Stimulated activated CD4-positive, alpha-beta T cell treated with anti-CD3 and anti-CD28 coated beads, Interleukin-12 subunit alpha, Interleukin-12 subunit beta, amount 100 ng/mL, for 24 hours (primary cell): Measurements from ENCODE around the gene KCNAB2.

Experiments used
- DNase-seq, 2 experiments: peaks; one replicate each; pipeline ENCODE4 v3.0.0-alpha.2; 2020; ENCODE audit warnings: low read depth in 2 of 2

KCNAB2 gene

DNA sequence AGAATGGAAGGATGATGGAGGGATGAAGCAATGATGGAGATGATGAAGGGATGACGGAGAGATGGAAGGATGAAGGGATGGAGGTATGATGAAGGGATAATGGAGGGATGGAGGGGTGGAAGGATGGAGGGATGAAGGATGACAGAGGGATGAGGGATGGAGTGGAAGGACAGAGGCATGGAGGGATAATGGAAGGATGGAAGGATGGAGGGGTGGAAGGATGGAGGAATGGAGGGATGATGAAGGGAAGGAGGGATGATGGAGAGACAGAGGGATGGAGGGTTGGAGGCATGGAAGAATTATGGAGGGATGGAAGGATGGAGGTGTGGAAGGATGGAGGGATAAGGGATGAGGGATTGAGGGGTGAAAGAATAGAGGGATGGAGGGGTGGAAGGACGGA lies 62.8 kb downstream of the KCNAB2 start:
- DNase-seq = no peak

DNA sequence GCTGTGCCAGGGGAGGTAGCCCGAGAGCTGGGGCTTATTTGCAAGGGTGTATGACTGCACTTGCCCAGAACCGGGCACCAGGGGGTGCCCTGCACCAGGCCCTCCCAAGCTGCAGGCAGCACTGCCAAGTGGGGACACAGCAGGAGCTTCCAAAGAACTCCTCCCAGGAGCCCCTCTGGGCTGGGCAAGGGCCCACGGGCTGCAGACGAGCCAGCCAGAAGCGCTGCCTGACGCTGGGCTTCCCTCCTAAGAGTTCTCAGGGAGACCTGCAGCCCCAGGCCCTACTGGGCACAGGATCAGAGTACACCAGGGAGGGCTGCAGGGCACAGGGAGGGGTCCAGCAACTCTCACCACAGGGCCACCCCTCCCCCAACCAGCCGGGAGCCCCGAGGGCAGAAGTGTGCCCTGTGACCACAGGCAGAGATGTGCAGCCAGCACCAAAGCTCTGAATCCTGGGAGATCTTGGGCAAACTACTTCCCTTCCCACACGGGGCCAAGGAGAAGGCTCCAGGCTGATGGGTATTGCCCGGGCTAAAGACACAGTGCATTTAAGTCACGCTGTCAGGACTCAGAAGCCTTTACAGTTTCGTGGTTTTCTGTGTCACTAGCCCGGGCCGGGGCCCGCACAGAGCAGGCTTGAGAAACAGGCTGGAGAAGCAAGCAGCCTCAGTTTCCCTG lies 63.4 kb downstream of the KCNAB2 start:
- no peak for DNase-seq

GRCh38 chr1:6109688-6110087 lies 64.0 kb downstream of the KCNAB2 start:
- DNase-seq = no peak

- DNase-seq = no peak
Measured at GRCh38 chr1:6110326-6110725, 64.6 kb downstream of the KCNAB2 start.

GRCh38 chr1:6111571-6111970 lies 65.9 kb downstream of the KCNAB2 start:
- DNase-seq = no peak

- DNase-seq = no peak
Measured at GRCh38 chr1:6111991-6112689, 66.5 kb downstream of the KCNAB2 start.

GRCh38 chr1:6112690-6113005 lies 67.0 kb downstream of the KCNAB2 start:
- no peak for DNase-seq

GRCh38 chr1:6113116-6113515 lies 67.4 kb downstream of the KCNAB2 start:
- DNase-seq = no peak

DNA sequence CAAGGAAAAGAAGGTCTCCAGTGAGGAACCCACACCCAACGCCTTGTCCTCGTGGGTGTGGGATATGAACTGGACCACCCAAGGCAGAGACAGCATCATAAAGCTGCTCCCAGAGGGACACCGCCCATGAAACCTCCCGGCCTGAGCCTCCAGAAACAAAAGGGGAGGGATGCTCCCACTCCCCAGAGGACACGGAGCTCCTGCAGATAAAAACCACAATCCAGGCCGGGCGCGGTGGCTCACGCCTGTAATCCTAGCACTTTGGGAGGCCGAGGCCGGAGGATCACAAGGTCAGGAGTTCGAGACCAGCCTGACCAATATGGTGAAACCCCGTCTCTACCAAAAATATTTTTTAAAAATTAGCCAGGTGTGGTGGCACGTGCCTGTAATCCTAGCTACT lies 68.1 kb downstream of the KCNAB2 start:
- no peak for DNase-seq

DNA sequence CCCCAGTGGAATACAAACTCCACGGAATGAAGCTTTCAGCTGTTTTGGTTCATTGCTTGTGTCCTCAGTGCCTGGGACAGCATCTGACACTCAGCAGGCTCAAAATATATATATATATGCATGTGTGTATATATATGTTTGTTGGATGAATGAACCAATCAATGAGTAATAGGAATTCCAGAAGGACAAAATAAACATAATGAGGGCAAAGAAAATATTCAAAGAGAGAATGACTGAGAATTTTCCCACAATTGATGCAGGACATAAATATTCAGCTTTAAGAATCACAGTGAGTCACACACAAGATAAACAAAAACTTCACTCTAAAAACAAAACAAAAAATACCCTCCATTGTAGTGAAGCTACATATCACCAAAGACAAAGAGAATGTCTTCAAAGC lies 70.4 kb downstream of the KCNAB2 start:
- DNase-seq = no peak

DNA sequence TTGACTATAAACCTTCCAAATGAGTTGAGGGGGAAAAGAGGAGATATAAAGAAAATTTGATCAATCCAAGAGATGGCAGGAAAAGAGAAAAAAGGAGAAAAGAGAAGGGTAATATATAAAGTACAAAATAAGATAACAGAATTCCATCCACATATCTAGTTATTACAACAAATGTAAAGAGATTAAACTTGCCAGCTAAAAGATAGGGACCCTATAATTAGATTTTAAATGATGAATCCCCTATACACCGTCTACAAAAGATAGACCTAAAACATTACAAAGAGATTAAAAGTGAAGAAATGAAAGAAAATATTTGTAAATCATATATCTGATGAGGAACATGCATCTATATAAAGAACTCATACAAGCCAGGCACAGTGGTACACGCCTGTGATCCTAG lies 71.4 kb downstream of the KCNAB2 start:
- no peak for DNase-seq

DNA sequence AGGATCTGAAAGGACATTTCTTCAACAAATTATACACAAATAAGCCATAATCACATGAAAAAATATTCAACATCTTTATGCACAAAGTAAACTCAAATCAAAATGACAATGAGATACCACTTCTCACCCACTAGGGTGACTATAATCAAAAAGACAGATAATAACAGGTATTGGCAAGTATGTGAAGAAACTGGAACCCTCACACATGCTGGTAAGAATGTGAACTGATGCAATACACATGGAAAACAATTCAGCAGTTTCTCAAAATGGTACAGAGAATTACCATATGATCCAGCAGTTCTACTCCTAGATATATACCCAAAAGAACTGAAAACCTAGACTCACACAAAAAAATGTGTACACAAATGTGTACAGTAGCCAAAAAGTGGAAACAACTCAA lies 71.9 kb downstream of the KCNAB2 start:
- DNase-seq = no peak

DNA sequence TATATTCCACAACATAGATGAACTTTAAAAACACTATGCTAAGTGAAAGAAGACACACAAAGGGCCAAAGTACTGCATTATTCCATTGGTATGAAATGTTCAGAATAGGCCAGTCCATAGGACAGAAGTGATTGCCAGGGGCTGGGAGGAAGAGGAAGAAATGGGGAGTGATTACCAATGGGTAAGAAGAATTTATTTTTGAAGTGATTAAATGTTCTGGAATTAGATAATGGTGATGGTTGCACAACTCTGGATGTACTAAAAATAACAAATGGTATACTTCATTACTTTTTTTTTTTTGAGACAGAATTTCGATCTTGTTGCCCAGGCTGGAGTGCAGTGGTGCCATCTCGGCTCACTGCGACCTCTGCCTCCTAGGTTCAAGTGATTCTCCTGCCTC lies 72.7 kb downstream of the KCNAB2 start:
- DNase-seq = no peak

DNA sequence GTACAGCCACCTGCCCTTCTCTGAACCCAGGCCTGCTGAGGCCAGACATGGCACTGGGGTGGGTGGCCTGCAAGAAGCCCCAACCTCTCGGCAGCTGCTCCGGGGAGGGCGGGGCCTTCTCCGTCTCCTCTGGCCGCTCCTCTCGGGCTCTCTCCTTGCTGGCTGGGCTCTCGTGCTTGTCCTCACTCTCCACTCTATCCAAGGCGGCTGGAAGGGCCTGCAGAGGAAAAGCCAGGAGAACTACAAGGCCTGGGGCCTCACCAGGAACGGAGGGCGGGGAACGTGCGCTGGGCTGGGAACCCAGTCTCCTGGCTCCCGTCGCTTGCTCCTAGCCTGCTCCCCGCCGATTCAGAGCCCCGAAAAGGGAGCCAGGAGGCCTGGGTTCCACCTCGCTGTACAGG lies 75.3 kb downstream of the KCNAB2 start:
- no peak for DNase-seq

GRCh38 chr1:6121651-6122370 lies 76.1 kb downstream of the KCNAB2 start:
- no peak for DNase-seq

DNA sequence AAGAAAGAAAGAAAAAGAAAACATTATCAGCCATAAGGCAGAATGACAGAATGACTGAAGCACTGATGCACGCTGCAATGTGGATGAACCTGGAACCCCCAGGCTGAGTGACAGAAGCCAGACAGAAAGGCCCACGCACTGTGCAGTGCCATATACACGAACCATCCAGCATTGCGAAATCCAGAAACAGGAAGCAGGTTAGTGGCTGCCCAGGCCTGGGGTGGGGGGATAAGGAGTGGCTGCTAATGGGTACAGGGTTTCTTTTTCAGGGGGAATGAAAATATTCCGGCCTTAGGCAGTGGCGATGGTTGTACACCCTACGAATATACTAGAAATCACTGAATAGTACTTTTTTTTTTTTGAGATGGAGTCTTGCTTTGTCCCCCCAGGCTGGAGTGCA lies 77.4 kb downstream of the KCNAB2 start:
- DNase-seq = no peak

- no peak for DNase-seq
Measured at GRCh38 chr1:6123816-6124215, 78.1 kb downstream of the KCNAB2 start.

- no peak for DNase-seq
Measured at GRCh38 chr1:6124341-6124740, 78.7 kb downstream of the KCNAB2 start.

GRCh38 chr1:6124746-6125365 lies 79.2 kb downstream of the KCNAB2 start:
- DNase-seq = no peak

- DNase-seq = no peak
Measured at GRCh38 chr1:6125366-6125765, 79.7 kb downstream of the KCNAB2 start.

DNA sequence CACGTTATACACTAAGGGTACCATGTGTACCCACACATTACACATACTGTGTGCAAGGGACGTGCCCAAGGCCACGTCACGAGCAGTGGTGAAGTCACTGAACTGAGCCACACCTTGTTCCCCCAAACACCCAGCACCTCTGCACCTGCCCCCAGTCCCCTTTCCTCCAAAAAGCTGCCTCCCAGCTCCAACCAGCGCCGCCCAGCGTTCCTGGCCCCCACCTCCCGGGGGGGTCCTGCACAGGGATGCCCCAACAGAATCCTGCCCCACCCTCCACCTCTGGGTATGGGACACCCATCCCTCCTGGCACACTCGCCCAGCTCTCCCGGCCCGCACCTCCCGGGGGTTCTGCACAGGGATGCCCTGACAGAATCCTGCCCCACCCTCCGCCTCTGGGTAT lies 80.3 kb downstream of the KCNAB2 start:
- DNase-seq = no peak

GRCh38 chr1:6126521-6127067 lies 80.9 kb downstream of the KCNAB2 start:
- no peak for DNase-seq
